HEK293 (cell line): ENCODE measurements around the gene BEST2.

Experiments
- GLIS2 ChIP-seq: fragments of 450-650 bp; formaldehyde crosslinking; IDR thresholded peaks from 2 replicates; pipeline ENCODE4 v1.5.1; 2016; ENCODE audit warnings: missing biosample characterization, missing genetic modification characterization
- IKZF3 ChIP-seq: fragments of 450-650 bp; IDR thresholded peaks from 2 replicates; pipeline ENCODE4 v1.5.0; 2018; ENCODE audit warnings: missing biosample characterization, mild to moderate bottlenecking, missing genetic modification characterization, moderate library complexity
- KLF1 ChIP-seq: fragments of 450-650 bp; formaldehyde crosslinking; IDR thresholded peaks from 2 replicates; pipeline ENCODE4 v1.5.1; 2016; ENCODE audit warnings: missing biosample characterization, missing genetic modification characterization
- SP2 ChIP-seq: fragments of 450-650 bp; formaldehyde crosslinking; IDR thresholded peaks from 2 replicates; pipeline ENCODE4 v1.5.1; 2016; ENCODE audit warnings: missing biosample characterization, missing genetic modification characterization
- SP7 ChIP-seq: fragments of 450-650 bp; formaldehyde crosslinking; IDR thresholded peaks from 2 replicates; pipeline ENCODE4 v1.5.1; 2016; ENCODE audit warnings: missing biosample characterization, missing genetic modification characterization
- ZBTB48 ChIP-seq: fragments of 450-650 bp; formaldehyde crosslinking; IDR thresholded peaks from 2 replicates; pipeline ENCODE4 v1.5.1; 2016; ENCODE audit warnings: missing biosample characterization, missing genetic modification characterization
- ZNF335 ChIP-seq: fragments of 450-650 bp; formaldehyde crosslinking; conservative IDR thresholded peaks from 2 replicates; pipeline ENCODE4 v1.5.1; 2016; ENCODE audit warnings: missing biosample characterization, missing genetic modification characterization
- ZNF600 ChIP-seq: fragments of 450-650 bp; formaldehyde crosslinking; IDR thresholded peaks from 2 replicates; pipeline ENCODE4 v1.5.1; 2016; ENCODE audit warnings: missing biosample characterization, missing genetic modification characterization
- TF ChIP-seq, protein P1 (sequence below): fragments of 450-650 bp; formaldehyde crosslinking; IDR thresholded peaks from 2 replicates; pipeline ENCODE4 v1.5.1; 2016; ENCODE audit warnings: missing biosample characterization, missing genetic modification characterization
- TF ChIP-seq, protein P2 (sequence below): fragments of 450-650 bp; formaldehyde crosslinking; IDR thresholded peaks from 2 replicates; pipeline ENCODE4 v1.5.1; 2016; ENCODE audit warnings: missing biosample characterization, missing genetic modification characterization
- TF ChIP-seq, protein P3 (sequence below): fragments of 450-650 bp; formaldehyde crosslinking; IDR thresholded peaks from 2 replicates; pipeline ENCODE4 v1.5.1; 2016; ENCODE audit warnings: missing biosample characterization, missing genetic modification characterization, borderline replicate concordance
- TF ChIP-seq, protein P4 (sequence below): fragments of 450-650 bp; formaldehyde crosslinking; IDR thresholded peaks from 2 replicates; pipeline ENCODE4 v1.5.1; 2016; ENCODE audit warnings: missing biosample characterization, missing genetic modification characterization
- TF ChIP-seq, protein P5 (sequence below): fragments of 450-650 bp; formaldehyde crosslinking; IDR thresholded peaks from 2 replicates; pipeline ENCODE4 v1.5.1; 2016; ENCODE audit warnings: missing biosample characterization, missing genetic modification characterization, borderline replicate concordance
- TF ChIP-seq, protein P6 (sequence below): fragments of 450-650 bp; formaldehyde crosslinking; optimal IDR thresholded peaks from 2 replicates; pipeline ENCODE3; 2016; ENCODE audit warnings: missing biosample characterization, mild to moderate bottlenecking, missing genetic modification characterization
- TF ChIP-seq, protein P7 (sequence below): fragments of 450-650 bp; formaldehyde crosslinking; conservative IDR thresholded peaks from 2 replicates; pipeline ENCODE4 v1.5.1; 2016; ENCODE audit warnings: low read depth, missing biosample characterization, missing genetic modification characterization
- TF ChIP-seq, protein P8 (sequence below): fragments of 450-650 bp; formaldehyde crosslinking; IDR thresholded peaks from 2 replicates; pipeline ENCODE4 v1.5.1; 2016; ENCODE audit warnings: missing biosample characterization, missing genetic modification characterization

BEST2 gene

DNA sequence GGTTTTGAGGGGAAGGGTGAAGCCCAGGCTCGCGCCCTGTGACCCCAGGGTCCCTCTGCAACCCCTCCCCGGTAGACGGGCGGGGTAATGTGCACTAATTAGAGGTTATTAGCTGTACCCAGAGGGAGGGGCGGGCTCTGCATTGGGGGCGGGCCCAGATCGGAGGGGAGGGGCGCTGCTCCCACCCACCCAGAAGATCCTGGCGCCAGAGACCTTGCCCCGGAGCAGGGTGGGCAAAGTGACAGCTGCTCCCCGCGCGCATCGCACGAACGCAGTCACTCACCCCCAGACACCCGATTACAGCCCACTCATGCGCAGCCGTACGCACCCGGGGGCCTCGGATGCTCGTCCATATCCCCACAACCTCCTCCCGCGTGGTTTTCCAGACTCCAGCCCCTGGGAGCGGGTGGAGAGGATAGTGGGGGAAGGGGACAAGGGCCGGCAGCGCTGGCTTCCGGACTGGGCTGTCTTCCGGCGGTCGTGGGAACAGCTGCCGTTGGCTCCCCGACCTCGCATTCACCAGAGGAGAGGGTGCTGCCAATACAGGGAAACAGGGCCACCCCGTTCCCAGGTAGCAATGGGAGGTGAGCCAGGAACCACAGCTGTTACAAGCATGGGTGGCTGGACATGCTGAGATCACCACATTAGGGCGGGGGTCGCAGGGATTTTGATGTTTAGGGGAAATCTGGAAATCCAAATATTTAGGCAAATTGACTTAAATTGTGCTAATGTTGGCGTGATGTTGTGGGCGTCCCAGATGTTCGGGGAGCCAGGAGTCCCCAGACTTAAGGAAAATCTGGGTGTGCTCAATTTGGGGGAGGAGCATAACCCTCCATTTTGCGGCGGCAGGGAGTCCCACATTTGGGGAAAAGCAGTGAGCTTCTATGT, 26.7 kb downstream of the BEST2 start (continued):
- TF ChIP-seq, protein P1, sequence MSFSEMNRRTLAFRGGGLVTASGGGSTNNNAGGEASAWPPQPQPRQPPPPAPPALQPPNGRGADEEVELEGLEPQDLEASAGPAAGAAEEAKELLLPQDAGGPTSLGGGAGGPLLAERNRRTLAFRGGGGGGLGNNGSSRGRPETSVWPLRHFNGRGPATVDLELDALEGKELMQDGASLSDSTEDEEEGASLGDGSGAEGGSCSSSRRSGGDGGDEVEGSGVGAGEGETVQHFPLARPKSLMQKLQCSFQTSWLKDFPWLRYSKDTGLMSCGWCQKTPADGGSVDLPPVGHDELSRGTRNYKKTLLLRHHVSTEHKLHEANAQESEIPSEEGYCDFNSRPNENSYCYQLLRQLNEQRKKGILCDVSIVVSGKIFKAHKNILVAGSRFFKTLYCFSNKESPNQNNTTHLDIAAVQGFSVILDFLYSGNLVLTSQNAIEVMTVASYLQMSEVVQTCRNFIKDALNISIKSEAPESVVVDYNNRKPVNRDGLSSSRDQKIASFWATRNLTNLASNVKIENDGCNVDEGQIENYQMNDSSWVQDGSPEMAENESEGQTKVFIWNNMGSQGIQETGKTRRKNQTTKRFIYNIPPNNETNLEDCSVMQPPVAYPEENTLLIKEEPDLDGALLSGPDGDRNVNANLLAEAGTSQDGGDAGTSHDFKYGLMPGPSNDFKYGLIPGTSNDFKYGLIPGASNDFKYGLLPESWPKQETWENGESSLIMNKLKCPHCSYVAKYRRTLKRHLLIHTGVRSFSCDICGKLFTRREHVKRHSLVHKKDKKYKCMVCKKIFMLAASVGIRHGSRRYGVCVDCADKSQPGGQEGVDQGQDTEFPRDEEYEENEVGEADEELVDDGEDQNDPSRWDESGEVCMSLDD (tag by site-specific recombination), result 0 out of 2 replicates have a peak, but pooled peaks have one; percentile 35
- peak; percentile 58 for TF ChIP-seq ZNF600 (tag by site-specific recombination)
- TF ChIP-seq, protein P2, sequence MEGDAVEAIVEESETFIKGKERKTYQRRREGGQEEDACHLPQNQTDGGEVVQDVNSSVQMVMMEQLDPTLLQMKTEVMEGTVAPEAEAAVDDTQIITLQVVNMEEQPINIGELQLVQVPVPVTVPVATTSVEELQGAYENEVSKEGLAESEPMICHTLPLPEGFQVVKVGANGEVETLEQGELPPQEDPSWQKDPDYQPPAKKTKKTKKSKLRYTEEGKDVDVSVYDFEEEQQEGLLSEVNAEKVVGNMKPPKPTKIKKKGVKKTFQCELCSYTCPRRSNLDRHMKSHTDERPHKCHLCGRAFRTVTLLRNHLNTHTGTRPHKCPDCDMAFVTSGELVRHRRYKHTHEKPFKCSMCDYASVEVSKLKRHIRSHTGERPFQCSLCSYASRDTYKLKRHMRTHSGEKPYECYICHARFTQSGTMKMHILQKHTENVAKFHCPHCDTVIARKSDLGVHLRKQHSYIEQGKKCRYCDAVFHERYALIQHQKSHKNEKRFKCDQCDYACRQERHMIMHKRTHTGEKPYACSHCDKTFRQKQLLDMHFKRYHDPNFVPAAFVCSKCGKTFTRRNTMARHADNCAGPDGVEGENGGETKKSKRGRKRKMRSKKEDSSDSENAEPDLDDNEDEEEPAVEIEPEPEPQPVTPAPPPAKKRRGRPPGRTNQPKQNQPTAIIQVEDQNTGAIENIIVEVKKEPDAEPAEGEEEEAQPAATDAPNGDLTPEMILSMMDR (tag by site-specific recombination), result no peak
- TF ChIP-seq, protein P3, sequence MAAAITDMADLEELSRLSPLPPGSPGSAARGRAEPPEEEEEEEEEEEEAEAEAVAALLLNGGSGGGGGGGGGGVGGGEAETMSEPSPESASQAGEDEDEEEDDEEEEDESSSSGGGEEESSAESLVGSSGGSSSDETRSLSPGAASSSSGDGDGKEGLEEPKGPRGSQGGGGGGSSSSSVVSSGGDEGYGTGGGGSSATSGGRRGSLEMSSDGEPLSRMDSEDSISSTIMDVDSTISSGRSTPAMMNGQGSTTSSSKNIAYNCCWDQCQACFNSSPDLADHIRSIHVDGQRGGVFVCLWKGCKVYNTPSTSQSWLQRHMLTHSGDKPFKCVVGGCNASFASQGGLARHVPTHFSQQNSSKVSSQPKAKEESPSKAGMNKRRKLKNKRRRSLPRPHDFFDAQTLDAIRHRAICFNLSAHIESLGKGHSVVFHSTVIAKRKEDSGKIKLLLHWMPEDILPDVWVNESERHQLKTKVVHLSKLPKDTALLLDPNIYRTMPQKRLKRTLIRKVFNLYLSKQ (tag by site-specific recombination), result no peak
- TF ChIP-seq ZBTB48 (tag by site-specific recombination), result peak; percentile 63; the same call in 1 of the 2 replicates
- TF ChIP-seq SP7 (tag by site-specific recombination), result peak; percentile 83; the same call in 1 of the 2 replicates
- TF ChIP-seq ZNF335 (tag by site-specific recombination), result peak; percentile 21; the same call in 1 of the 2 replicates
- peak; percentile 48; the same call in 1 of the 2 replicates for TF ChIP-seq KLF1 (tag by site-specific recombination)
- TF ChIP-seq, protein P4, sequence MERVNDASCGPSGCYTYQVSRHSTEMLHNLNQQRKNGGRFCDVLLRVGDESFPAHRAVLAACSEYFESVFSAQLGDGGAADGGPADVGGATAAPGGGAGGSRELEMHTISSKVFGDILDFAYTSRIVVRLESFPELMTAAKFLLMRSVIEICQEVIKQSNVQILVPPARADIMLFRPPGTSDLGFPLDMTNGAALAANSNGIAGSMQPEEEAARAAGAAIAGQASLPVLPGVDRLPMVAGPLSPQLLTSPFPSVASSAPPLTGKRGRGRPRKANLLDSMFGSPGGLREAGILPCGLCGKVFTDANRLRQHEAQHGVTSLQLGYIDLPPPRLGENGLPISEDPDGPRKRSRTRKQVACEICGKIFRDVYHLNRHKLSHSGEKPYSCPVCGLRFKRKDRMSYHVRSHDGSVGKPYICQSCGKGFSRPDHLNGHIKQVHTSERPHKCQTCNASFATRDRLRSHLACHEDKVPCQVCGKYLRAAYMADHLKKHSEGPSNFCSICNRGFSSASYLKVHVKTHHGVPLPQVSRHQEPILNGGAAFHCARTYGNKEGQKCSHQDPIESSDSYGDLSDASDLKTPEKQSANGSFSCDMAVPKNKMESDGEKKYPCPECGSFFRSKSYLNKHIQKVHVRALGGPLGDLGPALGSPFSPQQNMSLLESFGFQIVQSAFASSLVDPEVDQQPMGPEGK (tag by site-specific recombination), result 0 out of 2 replicates have a peak, but pooled peaks have one; percentile 26
- TF ChIP-seq, protein P5, sequence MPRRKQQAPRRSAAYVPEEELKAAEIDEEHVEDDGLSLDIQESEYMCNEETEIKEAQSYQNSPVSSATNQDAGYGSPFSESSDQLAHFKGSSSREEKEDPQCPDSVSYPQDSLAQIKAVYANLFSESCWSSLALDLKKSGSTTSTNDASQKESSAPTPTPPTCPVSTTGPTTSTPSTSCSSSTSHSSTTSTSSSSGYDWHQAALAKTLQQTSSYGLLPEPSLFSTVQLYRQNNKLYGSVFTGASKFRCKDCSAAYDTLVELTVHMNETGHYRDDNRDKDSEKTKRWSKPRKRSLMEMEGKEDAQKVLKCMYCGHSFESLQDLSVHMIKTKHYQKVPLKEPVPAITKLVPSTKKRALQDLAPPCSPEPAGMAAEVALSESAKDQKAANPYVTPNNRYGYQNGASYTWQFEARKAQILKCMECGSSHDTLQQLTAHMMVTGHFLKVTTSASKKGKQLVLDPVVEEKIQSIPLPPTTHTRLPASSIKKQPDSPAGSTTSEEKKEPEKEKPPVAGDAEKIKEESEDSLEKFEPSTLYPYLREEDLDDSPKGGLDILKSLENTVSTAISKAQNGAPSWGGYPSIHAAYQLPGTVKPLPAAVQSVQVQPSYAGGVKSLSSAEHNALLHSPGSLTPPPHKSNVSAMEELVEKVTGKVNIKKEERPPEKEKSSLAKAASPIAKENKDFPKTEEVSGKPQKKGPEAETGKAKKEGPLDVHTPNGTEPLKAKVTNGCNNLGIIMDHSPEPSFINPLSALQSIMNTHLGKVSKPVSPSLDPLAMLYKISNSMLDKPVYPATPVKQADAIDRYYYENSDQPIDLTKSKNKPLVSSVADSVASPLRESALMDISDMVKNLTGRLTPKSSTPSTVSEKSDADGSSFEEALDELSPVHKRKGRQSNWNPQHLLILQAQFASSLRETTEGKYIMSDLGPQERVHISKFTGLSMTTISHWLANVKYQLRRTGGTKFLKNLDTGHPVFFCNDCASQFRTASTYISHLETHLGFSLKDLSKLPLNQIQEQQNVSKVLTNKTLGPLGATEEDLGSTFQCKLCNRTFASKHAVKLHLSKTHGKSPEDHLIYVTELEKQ (tag by site-specific recombination), result no peak
- TF ChIP-seq, protein P6, sequence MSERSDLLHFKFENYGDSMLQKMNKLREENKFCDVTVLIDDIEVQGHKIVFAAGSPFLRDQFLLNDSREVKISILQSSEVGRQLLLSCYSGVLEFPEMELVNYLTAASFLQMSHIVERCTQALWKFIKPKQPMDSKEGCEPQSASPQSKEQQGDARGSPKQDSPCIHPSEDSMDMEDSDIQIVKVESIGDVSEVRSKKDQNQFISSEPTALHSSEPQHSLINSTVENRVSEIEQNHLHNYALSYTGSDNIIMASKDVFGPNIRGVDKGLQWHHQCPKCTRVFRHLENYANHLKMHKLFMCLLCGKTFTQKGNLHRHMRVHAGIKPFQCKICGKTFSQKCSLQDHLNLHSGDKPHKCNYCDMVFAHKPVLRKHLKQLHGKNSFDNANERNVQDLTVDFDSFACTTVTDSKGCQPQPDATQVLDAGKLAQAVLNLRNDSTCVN (tag by site-specific recombination), result peak; percentile 23
- peak; percentile 18; the same call in 1 of the 2 replicates for TF ChIP-seq GLIS2 (tag by site-specific recombination)
- peak; percentile 78 for TF ChIP-seq IKZF3 (tag by site-specific recombination)
- TF ChIP-seq, protein P7, sequence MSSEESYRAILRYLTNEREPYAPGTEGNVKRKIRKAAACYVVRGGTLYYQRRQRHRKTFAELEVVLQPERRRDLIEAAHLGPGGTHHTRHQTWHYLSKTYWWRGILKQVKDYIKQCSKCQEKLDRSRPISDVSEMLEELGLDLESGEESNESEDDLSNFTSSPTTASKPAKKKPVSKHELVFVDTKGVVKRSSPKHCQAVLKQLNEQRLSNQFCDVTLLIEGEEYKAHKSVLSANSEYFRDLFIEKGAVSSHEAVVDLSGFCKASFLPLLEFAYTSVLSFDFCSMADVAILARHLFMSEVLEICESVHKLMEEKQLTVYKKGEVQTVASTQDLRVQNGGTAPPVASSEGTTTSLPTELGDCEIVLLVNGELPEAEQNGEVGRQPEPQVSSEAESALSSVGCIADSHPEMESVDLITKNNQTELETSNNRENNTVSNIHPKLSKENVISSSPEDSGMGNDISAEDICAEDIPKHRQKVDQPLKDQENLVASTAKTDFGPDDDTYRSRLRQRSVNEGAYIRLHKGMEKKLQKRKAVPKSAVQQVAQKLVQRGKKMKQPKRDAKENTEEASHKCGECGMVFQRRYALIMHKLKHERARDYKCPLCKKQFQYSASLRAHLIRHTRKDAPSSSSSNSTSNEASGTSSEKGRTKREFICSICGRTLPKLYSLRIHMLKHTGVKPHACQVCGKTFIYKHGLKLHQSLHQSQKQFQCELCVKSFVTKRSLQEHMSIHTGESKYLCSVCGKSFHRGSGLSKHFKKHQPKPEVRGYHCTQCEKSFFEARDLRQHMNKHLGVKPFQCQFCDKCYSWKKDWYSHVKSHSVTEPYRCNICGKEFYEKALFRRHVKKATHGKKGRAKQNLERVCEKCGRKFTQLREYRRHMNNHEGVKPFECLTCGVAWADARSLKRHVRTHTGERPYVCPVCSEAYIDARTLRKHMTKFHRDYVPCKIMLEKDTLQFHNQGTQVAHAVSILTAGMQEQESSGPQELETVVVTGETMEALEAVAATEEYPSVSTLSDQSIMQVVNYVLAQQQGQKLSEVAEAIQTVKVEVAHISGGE, result peak; percentile 75
- TF ChIP-seq SP2, result peak; percentile 77
- TF ChIP-seq, protein P8, sequence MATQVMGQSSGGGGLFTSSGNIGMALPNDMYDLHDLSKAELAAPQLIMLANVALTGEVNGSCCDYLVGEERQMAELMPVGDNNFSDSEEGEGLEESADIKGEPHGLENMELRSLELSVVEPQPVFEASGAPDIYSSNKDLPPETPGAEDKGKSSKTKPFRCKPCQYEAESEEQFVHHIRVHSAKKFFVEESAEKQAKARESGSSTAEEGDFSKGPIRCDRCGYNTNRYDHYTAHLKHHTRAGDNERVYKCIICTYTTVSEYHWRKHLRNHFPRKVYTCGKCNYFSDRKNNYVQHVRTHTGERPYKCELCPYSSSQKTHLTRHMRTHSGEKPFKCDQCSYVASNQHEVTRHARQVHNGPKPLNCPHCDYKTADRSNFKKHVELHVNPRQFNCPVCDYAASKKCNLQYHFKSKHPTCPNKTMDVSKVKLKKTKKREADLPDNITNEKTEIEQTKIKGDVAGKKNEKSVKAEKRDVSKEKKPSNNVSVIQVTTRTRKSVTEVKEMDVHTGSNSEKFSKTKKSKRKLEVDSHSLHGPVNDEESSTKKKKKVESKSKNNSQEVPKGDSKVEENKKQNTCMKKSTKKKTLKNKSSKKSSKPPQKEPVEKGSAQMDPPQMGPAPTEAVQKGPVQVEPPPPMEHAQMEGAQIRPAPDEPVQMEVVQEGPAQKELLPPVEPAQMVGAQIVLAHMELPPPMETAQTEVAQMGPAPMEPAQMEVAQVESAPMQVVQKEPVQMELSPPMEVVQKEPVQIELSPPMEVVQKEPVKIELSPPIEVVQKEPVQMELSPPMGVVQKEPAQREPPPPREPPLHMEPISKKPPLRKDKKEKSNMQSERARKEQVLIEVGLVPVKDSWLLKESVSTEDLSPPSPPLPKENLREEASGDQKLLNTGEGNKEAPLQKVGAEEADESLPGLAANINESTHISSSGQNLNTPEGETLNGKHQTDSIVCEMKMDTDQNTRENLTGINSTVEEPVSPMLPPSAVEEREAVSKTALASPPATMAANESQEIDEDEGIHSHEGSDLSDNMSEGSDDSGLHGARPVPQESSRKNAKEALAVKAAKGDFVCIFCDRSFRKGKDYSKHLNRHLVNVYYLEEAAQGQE (tag by site-specific recombination), result no peak
